ENCODE results near the gene GCLC. TPM values are rescaled to one million over a fixed set of nuclear protein-coding genes. Genes with fewer than 3 reads are reported as not detected.

The GCLC gene
- total RNA-seq, 1 donor from 2014 or later = 31.6 TPM

DNA sequence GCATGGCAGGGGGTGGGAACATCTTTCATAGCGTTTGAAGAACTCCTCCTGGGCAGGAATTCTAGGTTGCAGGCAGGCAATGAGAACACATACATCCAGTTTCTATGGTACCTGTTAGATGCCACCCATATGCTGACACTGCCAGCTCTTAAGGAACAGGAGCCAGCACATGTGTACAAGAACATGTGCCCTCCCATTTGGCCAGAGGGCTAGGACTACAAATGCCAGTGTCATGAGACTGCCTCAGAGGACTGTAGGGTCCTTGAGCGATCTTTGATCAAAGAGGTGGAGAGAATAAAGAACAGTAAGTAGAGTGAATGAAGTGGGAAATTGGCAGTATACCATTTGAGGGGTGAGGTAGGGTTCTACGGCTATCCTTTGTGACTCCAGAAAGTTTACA, 45.8 kb downstream of the GCLC start:
- H3K27ac ChIP-seq (ENCODE audit: low read depth, low read length) = no peak overlapping the region

DNA sequence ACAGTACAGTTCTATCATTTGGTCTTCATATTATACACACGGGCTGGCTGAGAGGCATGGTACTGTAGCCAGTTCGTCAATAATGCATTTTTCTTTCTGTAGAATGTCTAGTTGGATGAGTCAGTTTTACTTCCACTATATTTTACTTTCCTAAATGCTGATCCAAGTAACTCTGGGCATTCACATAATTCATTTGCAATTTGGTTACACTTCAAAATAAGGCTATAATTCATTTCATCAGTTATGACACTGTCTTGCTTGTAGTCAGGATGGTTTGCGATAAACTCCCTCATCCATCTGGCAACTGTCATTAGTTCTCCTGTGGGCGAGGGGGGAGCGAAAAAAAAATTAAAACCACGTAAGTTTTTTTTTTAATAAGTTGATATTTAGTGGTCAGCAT, 46.3 kb downstream of the GCLC start:
- Mint-ChIP-seq H3K27ac (ENCODE audit: unreplicated experiment) (no peak overlapping the region), H3K4me1 (ENCODE audit: low read depth, unreplicated experiment) (peaks cover 37% of the 10 kb centered on the region), H3K4me3 (ENCODE audit: unreplicated experiment) (no peak overlapping the region), H3K9me3 (ENCODE audit: unreplicated experiment) (no peaks in the 10 kb centered on the region), H3K36me3 (ENCODE audit: low read depth, unreplicated experiment) (peaks cover 12% of the 10 kb centered on the region), H3K27me3 (ENCODE audit: low read depth, unreplicated experiment) (no peaks in the 10 kb centered on the region)
- no peak overlapping the region for H3K4me3 ChIP-seq (ENCODE audit: insufficient read depth, low read depth, low read length)
- H3K4me2 ChIP-seq (ENCODE audit: low read length) = no peak overlapping the region
- H3K27ac ChIP-seq (ENCODE audit: low read depth, low read length) = no peak overlapping the region
- FAIRE-seq (no peak), DNase-seq (ENCODE audit: low read depth) (no peak)
- H4K20me1 ChIP-seq (ENCODE audit: insufficient read depth, low read length) = no peaks in the 10 kb centered on the region
- peaks cover 22% of the 10 kb centered on the region for H3K4me1 ChIP-seq (ENCODE audit: insufficient read depth, low read length)
- no peak overlapping the region for H2AFZ ChIP-seq (ENCODE audit: low read depth, low read length)
- H3K79me2 ChIP-seq (ENCODE audit: insufficient read depth, low read length) = no peaks in the 10 kb centered on the region
- H3K9me3 ChIP-seq (ENCODE audit: insufficient read depth, low read depth, low read length) = no peaks in the 10 kb centered on the region
- H3K27me3 ChIP-seq (ENCODE audit: insufficient read depth, low read length) = no peaks in the 10 kb centered on the region
- TF ChIP-seq, protein P1, sequence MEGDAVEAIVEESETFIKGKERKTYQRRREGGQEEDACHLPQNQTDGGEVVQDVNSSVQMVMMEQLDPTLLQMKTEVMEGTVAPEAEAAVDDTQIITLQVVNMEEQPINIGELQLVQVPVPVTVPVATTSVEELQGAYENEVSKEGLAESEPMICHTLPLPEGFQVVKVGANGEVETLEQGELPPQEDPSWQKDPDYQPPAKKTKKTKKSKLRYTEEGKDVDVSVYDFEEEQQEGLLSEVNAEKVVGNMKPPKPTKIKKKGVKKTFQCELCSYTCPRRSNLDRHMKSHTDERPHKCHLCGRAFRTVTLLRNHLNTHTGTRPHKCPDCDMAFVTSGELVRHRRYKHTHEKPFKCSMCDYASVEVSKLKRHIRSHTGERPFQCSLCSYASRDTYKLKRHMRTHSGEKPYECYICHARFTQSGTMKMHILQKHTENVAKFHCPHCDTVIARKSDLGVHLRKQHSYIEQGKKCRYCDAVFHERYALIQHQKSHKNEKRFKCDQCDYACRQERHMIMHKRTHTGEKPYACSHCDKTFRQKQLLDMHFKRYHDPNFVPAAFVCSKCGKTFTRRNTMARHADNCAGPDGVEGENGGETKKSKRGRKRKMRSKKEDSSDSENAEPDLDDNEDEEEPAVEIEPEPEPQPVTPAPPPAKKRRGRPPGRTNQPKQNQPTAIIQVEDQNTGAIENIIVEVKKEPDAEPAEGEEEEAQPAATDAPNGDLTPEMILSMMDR (IDR thresholded peaks at IDR 0.05; ENCODE audit: insufficient read depth, low read depth, low read length) = no peak
- no peak for TF ChIP-seq EZH2 (IDR thresholded peaks at IDR 0.05; ENCODE audit: insufficient read depth, low read length)
- H3K36me3 ChIP-seq (ENCODE audit: insufficient read depth, low read length) = peaks cover 4% of the 10 kb centered on the region
- no peak overlapping the region for H3K9ac ChIP-seq (ENCODE audit: low read length)

More for the DNA sequence above, 45.8 kb downstream of the GCLC start:
- no peaks in the 10 kb centered on the region for H3K79me2 ChIP-seq (ENCODE audit: insufficient read depth, low read length)
- Mint-ChIP-seq H3K27me3 (ENCODE audit: low read depth, unreplicated experiment) (no peaks in the 10 kb centered on the region), H3K4me3 (ENCODE audit: unreplicated experiment) (no peak overlapping the region), H3K27ac (ENCODE audit: unreplicated experiment) (no peak overlapping the region), H3K9me3 (ENCODE audit: unreplicated experiment) (no peaks in the 10 kb centered on the region), H3K36me3 (ENCODE audit: low read depth, unreplicated experiment) (peaks cover 12% of the 10 kb centered on the region), H3K4me1 (ENCODE audit: low read depth, unreplicated experiment) (peaks cover 33% of the 10 kb centered on the region)
- no peak overlapping the region for H3K9ac ChIP-seq (ENCODE audit: low read length)
- H3K4me2 ChIP-seq (ENCODE audit: low read length) = no peak overlapping the region
- FAIRE-seq (no peak), DNase-seq (ENCODE audit: low read depth) (no peak)
- no peak overlapping the region for H3K4me3 ChIP-seq (ENCODE audit: insufficient read depth, low read depth, low read length)
- TF ChIP-seq, protein P1 (IDR thresholded peaks at IDR 0.05; ENCODE audit: insufficient read depth, low read depth, low read length) = no peak
- TF ChIP-seq EZH2 (IDR thresholded peaks at IDR 0.05; ENCODE audit: insufficient read depth, low read length) = no peak
- H3K36me3 ChIP-seq (ENCODE audit: insufficient read depth, low read length) = peaks cover 5% of the 10 kb centered on the region
- no peaks in the 10 kb centered on the region for H3K9me3 ChIP-seq (ENCODE audit: insufficient read depth, low read depth, low read length)
- H4K20me1 ChIP-seq (ENCODE audit: insufficient read depth, low read length) = no peaks in the 10 kb centered on the region
- peaks cover 17% of the 10 kb centered on the region for H3K4me1 ChIP-seq (ENCODE audit: insufficient read depth, low read length)
- no peak overlapping the region for H2AFZ ChIP-seq (ENCODE audit: low read depth, low read length)
- H3K27me3 ChIP-seq (ENCODE audit: insufficient read depth, low read length) = no peaks in the 10 kb centered on the region

DNA sequence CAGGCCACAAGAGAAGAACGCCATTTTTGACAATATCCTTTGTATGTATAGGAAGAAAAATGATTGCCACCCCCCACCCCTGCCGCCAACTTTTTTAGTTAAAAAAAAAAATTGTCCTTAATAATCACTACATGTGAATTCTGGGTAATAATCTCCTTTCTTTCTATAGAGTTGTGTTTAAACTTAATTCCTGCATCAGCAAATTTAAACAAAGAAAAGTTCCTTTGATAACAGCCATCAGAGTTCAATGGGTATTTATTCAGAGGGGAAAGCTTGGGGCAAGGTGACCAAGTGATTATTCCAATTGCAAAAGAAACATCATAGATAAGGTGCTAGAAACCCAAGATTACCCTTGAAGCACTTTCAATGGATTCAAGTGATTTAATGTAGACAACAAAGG, 47.0 kb downstream of the GCLC start:
- peaks cover 41% of the 10 kb centered on the region for H3K4me1 Mint-ChIP-seq (ENCODE audit: low read depth, unreplicated experiment)
- TF ChIP-seq, protein P1 (IDR thresholded peaks at IDR 0.05; ENCODE audit: insufficient read depth, low read depth, low read length) = no peak
- no peak for TF ChIP-seq EZH2 (IDR thresholded peaks at IDR 0.05; ENCODE audit: insufficient read depth, low read length)
- FAIRE-seq = no peak

More for the DNA sequence above, 47.0 kb downstream of the GCLC start:
- H3K9me3 ChIP-seq (ENCODE audit: insufficient read depth, low read depth, low read length) = no peaks in the 10 kb centered on the region
- no peaks in the 10 kb centered on the region for H3K79me2 ChIP-seq (ENCODE audit: insufficient read depth, low read length)
- H3K9ac ChIP-seq (ENCODE audit: low read length) = no peak overlapping the region
- no peak for DNase-seq (ENCODE audit: low read depth)
- H3K36me3 ChIP-seq (ENCODE audit: insufficient read depth, low read length) = peaks cover 4% of the 10 kb centered on the region
- no peak overlapping the region for H2AFZ ChIP-seq (ENCODE audit: low read depth, low read length)
- Mint-ChIP-seq H3K9me3 (ENCODE audit: unreplicated experiment) (no peaks in the 10 kb centered on the region), H3K4me3 (ENCODE audit: unreplicated experiment) (no peak overlapping the region), H3K27ac (ENCODE audit: unreplicated experiment) (no peak overlapping the region), H3K36me3 (ENCODE audit: low read depth, unreplicated experiment) (peaks cover 10% of the 10 kb centered on the region), H3K27me3 (ENCODE audit: low read depth, unreplicated experiment) (no peaks in the 10 kb centered on the region)
- no peaks in the 10 kb centered on the region for H4K20me1 ChIP-seq (ENCODE audit: insufficient read depth, low read length)
- H3K4me1 ChIP-seq (ENCODE audit: insufficient read depth, low read length) = peaks cover 29% of the 10 kb centered on the region
- H3K4me3 ChIP-seq (ENCODE audit: insufficient read depth, low read depth, low read length) = no peak overlapping the region
- H3K4me2 ChIP-seq (ENCODE audit: low read length) = no peak overlapping the region
- no peaks in the 10 kb centered on the region for H3K27me3 ChIP-seq (ENCODE audit: insufficient read depth, low read length)
- H3K27ac ChIP-seq (ENCODE audit: low read depth, low read length) = no peak overlapping the region
